ENCODE data around the gene RAB3IL1. TPM values are rescaled to one million over a fixed set of nuclear protein-coding genes. Genes with fewer than 3 reads are reported as not detected.
A peak's percentile ranks its signal among the peaks of the same experiment; 100 is the strongest.
"Not testable (repeated sequence)": the region's sequence is repeated elsewhere in the genome, so short reads cannot be mapped to it uniquely, and the experiment has no call there.

Gene RAB3IL1
- total RNA-seq = 6.7 and 11.6 TPM in 2 replicates
- polyA plus RNA-seq = 8.3 and 14.6 TPM in 2 replicates

GRCh38 chr11:61917334-61918109 lies at the start of gene RAB3IL1:
TSS of gene RAB3IL1 (minus strand) at chr11:61917566. CDS start at chr11:61917367, 199 bp downstream.
- H3K27ac ChIP-seq = no peak within 1 kb of the TSS
- TF ChIP-seq CTCF (IDR thresholded peaks at IDR 0.05; ENCODE audit: low read depth, low read length) = no peak

GRCh38 chr11:61966734-61967115 lies 49.4 kb upstream of the RAB3IL1 start:
- Histone ChIP-seq H3K4me3 (peak overlapping the region; percentile 92), H3K27ac (peak overlapping the region; percentile 91), H3K27me3 (no peaks in the 10 kb centered on the region), H3K36me3 (peaks cover 22% of the 10 kb centered on the region), H3K9me3 (ENCODE audit: low read depth) (no peaks in the 10 kb centered on the region), H3K4me1 (ENCODE audit: low read depth) (peaks cover 15% of the 10 kb centered on the region)
- peak; percentile 55 to 58 for DNase-seq (ENCODE audit: low read depth in 1 of 2, low spot score in 1 of 2)
- TF ChIP-seq CTCF (IDR thresholded peaks at IDR 0.05; ENCODE audit: low read depth, low read length) = no peak

More at GRCh38 chr11:61917334-61918109, at the start of gene RAB3IL1:
- H3K4me1 ChIP-seq (ENCODE audit: low read depth) = peaks cover 3% of the 10 kb centered on the region
- H3K4me3 ChIP-seq = peak within 1 kb of the TSS; percentile 68
- no peaks in the 10 kb centered on the region for H3K27me3 ChIP-seq
- DNase-seq (ENCODE audit: low read depth in 1 of 2, low spot score in 1 of 2) = peak; percentile 68 to 89
- no peaks in the 10 kb centered on the region for H3K9me3 ChIP-seq (ENCODE audit: low read depth)
- H3K36me3 ChIP-seq = no peaks in the 10 kb centered on the region

- peak in 1 of 2 donors; percentile 25 for DNase-seq (ENCODE audit: low read depth in 1 of 2, low spot score in 1 of 2)
- H3K27ac ChIP-seq; H3K4me3 ChIP-seq; H3K9me3 ChIP-seq (ENCODE audit: low read depth); H3K27me3 ChIP-seq: not testable (repeated sequence)
- H3K36me3 ChIP-seq = peaks cover 22% of the 10 kb centered on the region
- H3K4me1 ChIP-seq (ENCODE audit: low read depth) = peaks cover 15% of the 10 kb centered on the region
Observed at GRCh38 chr11:61964666-61965271, 47.4 kb upstream of the RAB3IL1 start.

GRCh38 chr11:61964058-61964665 lies 46.8 kb upstream of the RAB3IL1 start:
- no peak for DNase-seq (ENCODE audit: low read depth in 1 of 2, low spot score in 1 of 2)
- Histone ChIP-seq H3K27ac (no peak overlapping the region), H3K4me3 (no peak overlapping the region), H3K36me3 (peaks cover 22% of the 10 kb centered on the region), H3K27me3 (no peaks in the 10 kb centered on the region), H3K9me3 (ENCODE audit: low read depth) (no peaks in the 10 kb centered on the region), H3K4me1 (ENCODE audit: low read depth) (peaks cover 15% of the 10 kb centered on the region)
- TF ChIP-seq CTCF (IDR thresholded peaks at IDR 0.05; ENCODE audit: low read depth, low read length) = no peak

GRCh38 chr11:61963282-61964057 lies 46.1 kb upstream of the RAB3IL1 start:
- no peaks in the 10 kb centered on the region for H3K9me3 ChIP-seq (ENCODE audit: low read depth)
- H3K36me3 ChIP-seq = peaks cover 22% of the 10 kb centered on the region
- peak in 1 of 2 donors; percentile 86 for DNase-seq (ENCODE audit: low read depth in 1 of 2, low spot score in 1 of 2)
- no peak for TF ChIP-seq CTCF (IDR thresholded peaks at IDR 0.05; ENCODE audit: low read depth, low read length)
- no peak overlapping the region for H3K4me3 ChIP-seq
- H3K4me1 ChIP-seq (ENCODE audit: low read depth) = peaks cover 12% of the 10 kb centered on the region
- no peaks in the 10 kb centered on the region for H3K27me3 ChIP-seq
- H3K27ac ChIP-seq = no peak overlapping the region
